ENCODE data around the gene GALR2.
"Not testable (repeated sequence)": the region's sequence is repeated elsewhere in the genome, so short reads cannot be mapped to it uniquely, and the experiment has no call there.

The GALR2 gene

GRCh38 chr17:76075364-76076145 is 974 bp downstream of the GALR2 start:
- TF ChIP-seq CTCF (conservative IDR thresholded peaks at IDR 0.05; ENCODE audit: low read depth) = no peak; the same call in 1 of the 2 replicates
- no peak overlapping the region for H3K27ac ChIP-seq
- DNase-seq (ENCODE audit: low spot score) = no peak
- ChIA-PET POLR2A (ENCODE audit: low non-redundant PET) (no interaction called here), CTCF (interaction anchor here (0.7 kb wide), 1 partner anchor 214 kb away, joined by 3 read pairs; no protein-coding TSS in a partner anchor)

- ChIA-PET CTCF (interaction anchor here (0.7 kb wide), 1 partner anchor 213 kb away, joined by 3 read pairs; no protein-coding TSS in a partner anchor), POLR2A (ENCODE audit: low non-redundant PET) (no interaction called here)
- no peak overlapping the region for H3K27ac ChIP-seq
- DNase-seq (ENCODE audit: low spot score) = no peak
- TF ChIP-seq CTCF (conservative IDR thresholded peaks at IDR 0.05; ENCODE audit: low read depth) = no peak
These were observed 1.7 kb downstream of the GALR2 start for GRCh38 chr17:76076146-76076764.

- no peak overlapping the region for H3K27ac ChIP-seq
- DNase-seq (ENCODE audit: low spot score) = no peak
- TF ChIP-seq CTCF (conservative IDR thresholded peaks at IDR 0.05; ENCODE audit: low read depth) = no peak
- ChIA-PET CTCF (interaction anchor here (0.7 to 1.1 kb wide), 2 partner anchors 203 to 236 kb away, joined by 3 to 4 read pairs; no protein-coding TSS in a partner anchor), POLR2A (ENCODE audit: low non-redundant PET) (no interaction called here)
These were observed 2.4 kb downstream of the GALR2 start for GRCh38 chr17:76076765-76077583.

- no peak overlapping the region for H3K27ac ChIP-seq
- DNase-seq (ENCODE audit: low spot score) = no peak
- CTCF ChIA-PET = interaction anchor here (0.6 to 1.1 kb wide), 4 partner anchors 13 to 236 kb away, joined by 3 to 10 read pairs (median 4); no protein-coding TSS in a partner anchor
- POLR2A ChIA-PET (ENCODE audit: low non-redundant PET) = interaction anchor here (0.7 kb wide), 1 partner anchor 61 kb away, joined by 5 read pairs; no protein-coding TSS in a partner anchor
- no peak for TF ChIP-seq CTCF (conservative IDR thresholded peaks at IDR 0.05; ENCODE audit: low read depth)
These were observed 3.1 kb downstream of the GALR2 start for GRCh38 chr17:76077584-76078110.

GRCh38 chr17:76078370-76078769 is 3.8 kb downstream of the GALR2 start:
- POLR2A ChIA-PET (ENCODE audit: low non-redundant PET) = interaction anchor here (0.6 to 0.7 kb wide), 2 partner anchors 62 to 189 kb away, joined by 5 read pairs; no protein-coding TSS in a partner anchor
- DNase-seq (ENCODE audit: low spot score); CTCF ChIA-PET; H3K27ac ChIP-seq: not testable (repeated sequence)

GRCh38 chr17:76078860-76079534 is 4.4 kb downstream of the GALR2 start, which contains the start of gene ZACN:
Gene ZACN (plus strand): TSS chr17:76079182. CDS start chr17:76079265, 83 bp downstream.
- H3K27ac ChIP-seq = no peak within 1 kb of the TSS
- POLR2A ChIA-PET (ENCODE audit: low non-redundant PET) = no interaction called here
- no peak for DNase-seq (ENCODE audit: low spot score)
- CTCF ChIA-PET = no interaction called here
- no peak for TF ChIP-seq CTCF (conservative IDR thresholded peaks at IDR 0.05; ENCODE audit: low read depth)
